Stimulated activated CD4-positive, alpha-beta T cell treated with anti-CD3 and anti-CD28 coated beads, Interleukin-12 subunit alpha, Interleukin-12 subunit beta, amount 100 ng/mL, for 4 hours (primary cell): ENCODE data around the gene C2orf42.
"Not testable (repeated sequence)": the region's sequence is repeated elsewhere in the genome, so short reads cannot be mapped to it uniquely, and the experiment has no call there.

Experiments
- DNase-seq: peaks from one replicate; pipeline ENCODE4 v3.0.0-alpha.2; 2020

The C2orf42 gene

GRCh38 chr2:70169654-70170245 lies 21.1 kb downstream of the C2orf42 start:
- not testable (repeated sequence) for DNase-seq

DNA sequence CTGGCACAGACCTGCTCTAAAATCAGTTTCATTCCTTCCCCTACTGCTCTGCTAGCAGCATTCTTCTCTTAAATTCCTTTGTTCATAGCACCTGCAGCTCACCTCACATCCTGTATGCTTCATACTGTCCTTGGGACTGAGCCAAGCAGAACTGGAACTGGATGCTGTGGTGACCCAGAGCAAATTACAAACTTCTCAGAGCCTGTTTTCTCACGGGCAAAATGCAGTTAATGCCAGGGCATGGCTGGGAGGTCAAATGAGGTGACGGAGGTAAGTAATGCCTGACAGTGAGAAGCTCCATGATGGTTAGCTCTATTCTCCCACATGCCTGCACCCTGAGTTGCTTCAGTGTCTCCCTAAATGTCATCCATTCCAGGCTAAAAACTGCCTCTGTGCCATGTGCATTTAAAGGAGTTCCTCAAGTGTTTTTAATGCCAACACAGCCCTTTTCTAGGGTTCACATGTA lies 29.7 kb downstream of the C2orf42 start:
- DNase-seq = no peak

DNA sequence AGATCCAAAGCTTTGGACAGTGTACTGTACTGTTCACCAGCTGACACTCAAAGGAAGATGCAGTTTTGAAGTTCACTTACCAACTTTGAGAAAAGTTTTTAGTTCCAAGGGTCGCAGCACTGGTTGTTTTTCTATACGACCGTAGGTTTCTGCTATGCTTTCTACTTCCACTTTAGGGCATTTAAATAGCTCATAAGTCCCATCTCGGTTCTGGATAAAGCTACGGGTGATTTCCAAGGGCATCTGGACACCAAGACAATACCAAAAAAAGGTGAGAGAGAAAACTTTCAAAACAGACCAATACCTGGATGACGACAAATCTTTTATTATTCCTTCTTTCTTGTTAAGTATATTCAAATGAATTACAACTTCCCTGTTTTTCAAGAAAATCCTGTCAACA lies 30.3 kb downstream of the C2orf42 start:
- no peak for DNase-seq

DNA sequence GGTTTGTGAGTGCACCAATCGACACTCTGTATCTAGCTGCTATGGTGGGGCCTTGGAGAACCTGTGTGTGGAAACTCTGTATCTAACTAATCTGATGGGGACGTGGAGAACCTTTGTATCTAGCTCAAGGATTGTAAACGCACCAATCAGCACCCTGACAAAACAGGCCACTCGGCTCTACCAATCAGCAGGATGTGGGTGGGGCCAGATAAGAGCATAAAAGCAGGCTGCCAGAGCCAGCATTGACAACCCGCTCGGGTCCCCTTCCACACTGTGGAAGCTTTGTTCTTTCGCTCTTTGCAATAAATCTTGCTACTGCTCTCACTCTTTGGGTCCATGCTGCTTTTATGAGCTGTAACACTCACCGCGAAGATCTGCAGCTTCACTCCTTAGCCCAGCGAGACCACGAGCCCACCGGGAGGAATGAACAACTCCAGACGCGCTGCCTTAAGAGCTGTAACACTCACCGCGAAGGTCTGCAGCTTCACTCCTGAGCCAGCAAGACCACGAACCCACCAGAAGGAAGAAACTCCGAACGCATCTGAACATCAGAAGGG lies 41.6 kb downstream of the C2orf42 start:
- DNase-seq = not testable (repeated sequence)

DNA sequence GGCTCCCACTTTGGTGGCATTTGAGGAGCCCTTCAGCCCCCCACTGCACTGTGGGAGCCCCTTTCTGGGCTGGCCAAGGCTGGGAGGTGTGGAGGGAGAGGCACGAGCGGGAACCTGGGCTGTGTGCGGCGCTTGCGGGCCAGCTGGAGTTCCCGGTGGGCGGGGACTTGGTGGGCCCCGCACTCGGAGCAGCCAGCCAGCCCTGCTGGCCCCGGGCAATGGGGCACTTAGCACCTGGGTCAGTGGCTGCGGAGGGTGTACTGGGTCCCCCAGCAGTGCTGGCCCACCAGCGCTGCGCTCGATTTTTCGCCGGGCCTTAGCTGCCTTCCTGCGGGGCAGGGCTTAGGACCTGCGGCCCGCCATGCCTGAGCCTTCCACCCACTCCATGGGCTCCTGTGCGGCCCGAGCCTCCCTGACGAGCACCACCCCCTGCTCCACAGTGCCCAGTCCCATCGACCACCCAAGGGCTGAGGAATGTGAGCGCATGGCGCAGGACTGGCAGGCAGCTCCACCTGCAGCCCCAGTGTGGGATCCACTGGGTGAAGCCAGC lies 42.5 kb downstream of the C2orf42 start:
- not testable (repeated sequence) for DNase-seq

GRCh38 chr2:70145851-70146739 lies 44.7 kb downstream of the C2orf42 start:
- no peak for DNase-seq

DNA sequence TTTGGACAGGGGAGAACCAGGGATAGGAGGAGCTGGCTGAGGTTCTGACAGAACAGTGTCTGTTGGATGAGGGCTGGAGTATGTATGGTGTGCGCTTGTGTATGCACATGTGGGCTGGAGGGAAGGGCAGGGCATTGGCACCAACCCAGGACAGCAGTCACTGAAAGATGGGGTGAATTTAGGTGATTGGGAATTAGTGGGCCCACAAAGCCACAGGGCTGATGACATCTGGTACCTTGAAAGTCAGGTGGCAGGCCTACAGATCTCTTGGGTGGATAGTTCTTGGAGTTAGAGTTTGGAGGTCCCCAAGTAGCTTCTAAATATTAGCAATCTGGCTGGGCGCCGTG lies 45.7 kb downstream of the C2orf42 start:
- no peak for DNase-seq

DNA sequence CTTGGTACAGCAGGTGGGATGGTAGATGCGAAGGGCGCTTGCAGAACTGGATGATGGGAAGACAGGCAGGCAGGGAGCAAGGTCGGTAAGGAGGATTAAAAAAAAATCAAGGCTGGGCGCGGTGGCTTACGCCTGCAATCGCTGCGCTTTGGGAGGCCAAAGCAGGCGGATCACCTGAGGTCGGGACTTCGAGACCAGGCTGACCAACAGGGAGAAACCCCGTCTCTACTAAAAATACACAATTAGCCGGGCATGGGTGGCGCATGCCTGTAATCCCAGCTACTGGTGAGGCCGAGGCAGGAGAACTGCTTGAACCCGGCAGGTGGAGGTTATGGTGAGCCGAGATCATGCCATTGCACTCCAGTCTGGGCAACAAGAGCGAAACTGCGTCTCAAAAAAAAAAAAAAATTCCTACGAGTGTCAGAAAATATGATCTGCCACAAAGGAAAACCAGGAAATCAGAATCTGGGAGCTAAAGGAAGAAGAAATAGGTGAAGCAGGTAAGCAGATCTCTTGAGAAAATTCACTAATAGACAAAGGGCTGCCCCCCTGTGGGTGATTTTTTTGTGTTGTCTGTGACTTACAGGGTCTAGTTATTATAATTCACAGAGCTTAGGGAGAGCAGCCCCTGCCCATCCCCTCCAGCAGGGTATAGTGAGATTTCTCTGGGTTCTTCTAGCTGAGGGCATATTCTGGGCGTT lies 46.2 kb downstream of the C2orf42 start:
- DNase-seq = no peak

GRCh38 chr2:70143314-70144150 lies 47.3 kb downstream of the C2orf42 start:
- no peak for DNase-seq

- DNase-seq = peak; percentile 100
Measured at GRCh38 chr2:70142590-70143313, 48.1 kb downstream of the C2orf42 start.

GRCh38 chr2:70141902-70142589 lies 48.8 kb downstream of the C2orf42 start:
- no peak for DNase-seq

DNA sequence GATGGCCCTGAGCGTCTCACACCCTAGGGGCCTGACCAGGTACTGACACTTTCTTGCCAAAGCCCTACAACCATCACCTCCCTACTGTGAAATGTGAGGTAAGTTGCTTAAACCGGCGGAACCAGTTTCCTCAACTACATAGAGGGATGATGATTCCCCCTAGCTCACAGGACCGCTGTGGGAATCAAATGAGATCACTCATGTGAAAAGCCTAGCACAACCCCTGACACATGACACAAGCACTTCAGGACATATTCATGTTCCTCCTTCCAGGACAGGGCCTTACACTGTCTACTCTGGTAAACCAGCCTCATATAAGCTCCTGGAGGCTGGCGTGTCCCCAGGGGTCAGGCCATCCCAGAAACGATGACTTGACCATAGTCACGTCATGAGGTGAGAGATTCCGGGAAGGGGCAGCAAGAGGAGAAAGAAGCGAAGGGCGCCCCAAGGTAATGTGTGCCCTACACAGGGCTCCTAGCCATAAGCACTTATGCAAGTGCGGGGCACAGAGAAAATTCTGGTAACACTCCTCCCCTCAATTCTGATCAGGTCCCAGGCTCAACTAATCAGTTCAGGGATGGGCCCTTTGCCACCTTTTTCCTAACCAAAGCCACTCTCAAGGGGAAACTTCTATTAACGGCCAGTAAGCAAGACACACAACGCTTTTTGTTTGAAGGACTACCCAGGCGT lies 49.5 kb downstream of the C2orf42 start:
- peak; percentile 45 for DNase-seq

DNA sequence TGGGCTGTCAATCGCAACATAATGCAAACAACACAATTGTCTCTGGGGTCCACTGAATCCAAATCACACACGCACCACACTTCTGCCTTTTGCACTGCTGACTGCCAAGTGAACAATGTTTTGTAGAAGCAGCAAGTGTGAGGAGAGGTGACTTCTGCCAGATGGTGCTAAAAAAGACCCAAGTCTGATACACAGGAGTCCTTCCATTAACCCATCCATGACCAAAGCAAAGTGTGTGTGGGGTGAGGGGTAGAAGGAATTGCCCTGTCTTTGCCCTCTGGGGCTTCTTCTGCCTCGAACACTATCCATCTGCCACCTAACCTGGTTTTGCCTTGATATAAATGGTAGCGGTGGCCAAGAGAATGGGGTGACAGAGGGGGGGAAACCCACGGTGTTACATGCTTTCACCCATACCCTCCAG lies 50.0 kb downstream of the C2orf42 start:
- DNase-seq = no peak

DNA sequence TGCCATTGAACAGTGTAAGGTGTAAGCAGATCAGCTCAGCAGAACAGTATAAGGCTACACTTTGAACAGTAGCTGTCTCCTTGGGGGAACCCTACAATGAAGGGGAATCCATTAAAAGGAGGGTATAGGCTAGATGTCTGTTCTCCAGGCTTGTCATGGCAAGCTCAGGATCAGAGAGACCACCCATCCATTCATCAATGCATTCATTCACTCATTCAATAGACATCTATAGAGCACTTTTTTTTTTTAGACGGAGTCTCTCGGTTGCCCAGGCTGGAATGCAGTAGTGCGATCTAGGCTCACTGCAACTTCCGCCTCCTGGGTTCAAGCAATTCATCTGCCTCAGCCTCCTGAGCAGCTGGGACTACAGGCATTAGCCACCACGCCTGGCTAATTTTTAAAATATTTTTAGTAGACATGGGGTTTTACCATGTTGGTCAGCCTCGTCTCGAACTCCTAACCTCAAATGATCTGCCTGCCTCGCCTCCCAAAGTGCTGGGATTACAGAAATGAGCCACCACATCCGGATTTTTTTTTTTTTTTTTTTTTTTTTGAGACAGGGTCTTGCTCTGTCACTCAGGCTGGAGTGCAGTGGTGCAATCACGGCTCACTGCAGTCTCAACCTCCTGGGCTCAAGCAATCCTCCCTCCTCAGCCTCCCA lies 56.4 kb downstream of the C2orf42 start:
- not testable (repeated sequence) for DNase-seq

DNA sequence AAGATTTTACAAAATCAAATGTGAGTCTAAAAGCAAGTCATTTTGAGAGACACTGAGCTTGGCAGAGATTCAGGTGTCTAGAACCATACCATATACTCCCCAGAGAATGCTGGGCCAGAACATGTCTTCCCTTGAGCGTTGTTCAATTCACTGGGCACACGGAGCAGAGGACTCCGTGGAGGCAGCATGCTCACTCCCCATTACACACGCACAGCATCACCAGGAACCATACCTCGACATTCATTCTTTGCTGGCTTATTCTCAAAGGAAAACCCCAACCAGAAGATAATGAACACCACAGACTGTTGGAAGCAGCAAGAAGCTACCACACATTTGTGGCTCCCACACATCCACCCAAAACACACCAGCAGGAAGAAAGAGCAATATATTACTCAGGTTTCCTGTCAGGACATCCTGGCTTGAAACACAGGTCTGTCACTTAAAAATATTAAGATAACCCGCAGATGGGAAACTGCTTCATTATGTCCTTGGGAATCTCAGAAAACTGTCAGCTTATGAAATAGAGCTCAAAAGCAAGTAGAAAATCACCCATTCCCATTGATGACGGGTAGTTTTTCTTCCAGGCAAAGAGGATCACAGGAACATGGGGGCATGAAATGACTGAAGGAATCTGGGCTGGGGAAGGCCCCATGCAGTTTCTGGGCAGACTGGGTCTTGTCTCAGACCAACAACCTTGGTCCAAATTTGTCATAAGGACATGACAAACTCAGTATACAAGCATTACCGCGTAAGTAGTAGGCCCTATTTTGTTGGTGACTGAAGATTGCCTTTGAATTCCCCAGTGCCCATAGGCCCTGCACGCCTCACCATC lies 57.1 kb downstream of the C2orf42 start:
- no peak for DNase-seq

DNA sequence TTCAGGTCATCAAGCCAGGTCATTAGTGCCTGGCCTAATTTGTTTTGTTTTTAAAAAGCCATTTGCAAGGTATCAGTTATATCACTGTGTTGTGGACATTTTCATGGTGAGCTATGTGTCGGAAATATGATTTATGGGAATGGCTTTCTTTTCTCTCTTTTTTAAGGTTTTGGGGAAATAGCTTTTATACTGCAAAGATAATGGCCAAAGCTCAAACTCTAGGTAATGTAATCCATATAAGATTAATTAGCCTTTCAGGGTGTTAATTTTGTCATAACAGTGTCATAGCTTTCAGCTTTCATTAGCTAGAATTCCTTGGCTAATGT lies 57.7 kb downstream of the C2orf42 start:
- DNase-seq = no peak

DNA sequence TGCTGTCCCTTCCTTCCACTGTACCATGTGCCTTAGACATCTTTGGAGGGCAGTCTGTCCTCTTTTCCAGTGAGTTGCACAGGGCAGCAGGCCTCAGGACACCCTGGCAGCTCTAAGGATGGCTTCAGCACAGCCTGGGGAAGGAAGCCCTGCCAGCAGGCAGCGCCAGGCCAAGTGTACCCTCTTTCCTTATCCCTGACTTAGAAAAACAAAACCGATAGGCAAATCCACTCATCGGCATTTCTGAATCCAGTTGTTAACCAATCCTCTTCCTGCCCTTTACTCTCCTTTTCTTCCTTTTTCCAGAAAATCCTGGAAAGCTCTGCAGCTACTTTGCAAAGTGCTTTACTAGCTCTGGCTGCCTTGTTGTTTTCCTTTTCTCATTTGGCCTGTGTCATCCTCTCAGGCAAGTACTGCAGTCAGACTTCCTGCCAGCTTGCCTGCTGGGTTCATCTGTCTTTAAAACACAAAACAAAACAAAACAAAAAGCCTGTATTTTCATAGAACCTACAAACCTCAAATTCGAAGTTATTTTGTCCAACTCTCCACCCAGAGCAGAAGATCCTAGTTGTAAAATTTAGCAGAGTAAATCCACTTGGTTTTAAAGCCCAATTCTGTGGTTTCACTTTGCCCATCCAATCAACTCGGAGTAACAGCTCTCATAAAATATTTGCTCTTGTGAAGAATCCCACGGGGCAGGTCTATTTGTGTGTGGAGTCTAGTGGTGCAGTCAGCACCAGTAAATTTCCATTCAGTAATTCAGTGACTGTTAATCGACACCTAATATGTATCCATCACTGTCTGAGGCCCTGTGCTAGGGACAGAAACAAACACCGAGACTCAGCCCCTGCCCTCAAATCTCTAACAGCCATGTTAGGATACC lies 58.3 kb downstream of the C2orf42 start:
- no peak for DNase-seq
